HL-60/S4 (cell line): Measurements from ENCODE around the gene PRELID1.

Source experiments
- in situ Hi-C: fragments of 300-500 bp; cut with MboI; formaldehyde crosslinking; loops from 2 replicates; pipeline ENCODE4 v1.14.3; 2022; ENCODE audit warnings: low sequenced_read_pairs

The PRELID1 gene

GRCh38 chr5:177312649-177313181 is 9.1 kb downstream of the PRELID1 start:
- in situ Hi-C loops: no loop called here

GRCh38 chr5:177313561-177314259 is 10.1 kb downstream of the PRELID1 start:
- in situ Hi-C loops: no loop called here

GRCh38 chr5:177314376-177315342 is 11.1 kb downstream of the PRELID1 start:
- in situ Hi-C loops: no loop called here

- in situ Hi-C loops: no loop called here
Measured at GRCh38 chr5:177315411-177315810, 11.8 kb downstream of the PRELID1 start.

- in situ Hi-C loops: no loop called here
Measured at GRCh38 chr5:177316005-177316404, 12.4 kb downstream of the PRELID1 start.

GRCh38 chr5:177317959-177318377 is 14.4 kb downstream of the PRELID1 start:
- in situ Hi-C loops: no loop called here

GRCh38 chr5:177319913-177320588 is 16.5 kb downstream of the PRELID1 start:
- in situ Hi-C loops: no loop called here

GRCh38 chr5:177320879-177321278 is 17.3 kb downstream of the PRELID1 start:
- in situ Hi-C loops: no loop called here

GRCh38 chr5:177325868-177326381 is 22.3 kb downstream of the PRELID1 start:
- in situ Hi-C loops: no loop called here

GRCh38 chr5:177327539-177328522 is 24.2 kb downstream of the PRELID1 start:
- in situ Hi-C loops: no loop called here

- in situ Hi-C loops: no loop called here
Measured at GRCh38 chr5:177328545-177329231, 25.1 kb downstream of the PRELID1 start.

GRCh38 chr5:177329883-177330282 is 26.3 kb downstream of the PRELID1 start:
- in situ Hi-C loops: no loop called here

- in situ Hi-C loops: no loop called here
Measured at GRCh38 chr5:177330991-177331842, 27.6 kb downstream of the PRELID1 start.

- in situ Hi-C loops: no loop called here
Measured at GRCh38 chr5:177332031-177332895, 28.7 kb downstream of the PRELID1 start.

- in situ Hi-C loops: no loop called here
Measured at GRCh38 chr5:177332896-177333260, 29.3 kb downstream of the PRELID1 start.

- in situ Hi-C loops: no loop called here
Measured at GRCh38 chr5:177333420-177334154, 30.0 kb downstream of the PRELID1 start.

GRCh38 chr5:177334155-177334551 is 30.6 kb downstream of the PRELID1 start:
- in situ Hi-C loops: no loop called here
